IPS DF 19.7 (cell line): ENCODE data around the gene UBASH3A.
"Not testable (repeated sequence)": the region's sequence is repeated elsewhere in the genome, so short reads cannot be mapped to it uniquely, and the experiment has no call there.

Source experiments
- DNase-seq: peaks from one replicate; pipeline ENCODE4 v3.0.0-alpha.2; 2013; ENCODE audit warnings: low read depth, low spot score

Gene UBASH3A

GRCh38 chr21:42468491-42469131, 64.9 kb downstream of the UBASH3A start:
- no peak for DNase-seq

GRCh38 chr21:42469272-42469671, 65.6 kb downstream of the UBASH3A start:
- DNase-seq, result no peak

- not testable (repeated sequence) for DNase-seq
Measured at GRCh38 chr21:42469726-42470125, 66.0 kb downstream of the UBASH3A start.

GRCh38 chr21:42471206-42471605, 67.5 kb downstream of the UBASH3A start:
- DNase-seq, result no peak

GRCh38 chr21:42471716-42472330, 68.1 kb downstream of the UBASH3A start:
- DNase-seq, result no peak

GRCh38 chr21:42472521-42472920, 68.8 kb downstream of the UBASH3A start:
- DNase-seq, result no peak

GRCh38 chr21:42473498-42474042, 69.9 kb downstream of the UBASH3A start:
- no peak for DNase-seq

- DNase-seq, result no peak
Measured at GRCh38 chr21:42474043-42474831, 70.5 kb downstream of the UBASH3A start.

GRCh38 chr21:42475036-42475435, 71.3 kb downstream of the UBASH3A start:
- no peak for DNase-seq

GRCh38 chr21:42475526-42476387, 72.1 kb downstream of the UBASH3A start:
- DNase-seq, result no peak

GRCh38 chr21:42476388-42477331, 73.0 kb downstream of the UBASH3A start:
- DNase-seq, result no peak

- no peak for DNase-seq
Measured at GRCh38 chr21:42478504-42478903, 74.8 kb downstream of the UBASH3A start.

- no peak for DNase-seq
Measured at GRCh38 chr21:42479582-42479981, 75.9 kb downstream of the UBASH3A start.

GRCh38 chr21:42480736-42481135, 77.0 kb downstream of the UBASH3A start:
- no peak for DNase-seq

GRCh38 chr21:42481169-42481568, 77.5 kb downstream of the UBASH3A start:
- no peak for DNase-seq

GRCh38 chr21:42484966-42485365, 81.3 kb downstream of the UBASH3A start:
- no peak for DNase-seq

GRCh38 chr21:42486072-42486471, 82.4 kb downstream of the UBASH3A start:
- DNase-seq, result no peak

- DNase-seq, result no peak
Measured at GRCh38 chr21:42486531-42486930, 82.8 kb downstream of the UBASH3A start.

GRCh38 chr21:42489006-42489563, 85.4 kb downstream of the UBASH3A start:
- DNase-seq, result no peak

GRCh38 chr21:42489991-42490390, 86.3 kb downstream of the UBASH3A start:
- DNase-seq, result no peak
